ENCODE measurements around the gene MSI2.

The MSI2 gene

DNA sequence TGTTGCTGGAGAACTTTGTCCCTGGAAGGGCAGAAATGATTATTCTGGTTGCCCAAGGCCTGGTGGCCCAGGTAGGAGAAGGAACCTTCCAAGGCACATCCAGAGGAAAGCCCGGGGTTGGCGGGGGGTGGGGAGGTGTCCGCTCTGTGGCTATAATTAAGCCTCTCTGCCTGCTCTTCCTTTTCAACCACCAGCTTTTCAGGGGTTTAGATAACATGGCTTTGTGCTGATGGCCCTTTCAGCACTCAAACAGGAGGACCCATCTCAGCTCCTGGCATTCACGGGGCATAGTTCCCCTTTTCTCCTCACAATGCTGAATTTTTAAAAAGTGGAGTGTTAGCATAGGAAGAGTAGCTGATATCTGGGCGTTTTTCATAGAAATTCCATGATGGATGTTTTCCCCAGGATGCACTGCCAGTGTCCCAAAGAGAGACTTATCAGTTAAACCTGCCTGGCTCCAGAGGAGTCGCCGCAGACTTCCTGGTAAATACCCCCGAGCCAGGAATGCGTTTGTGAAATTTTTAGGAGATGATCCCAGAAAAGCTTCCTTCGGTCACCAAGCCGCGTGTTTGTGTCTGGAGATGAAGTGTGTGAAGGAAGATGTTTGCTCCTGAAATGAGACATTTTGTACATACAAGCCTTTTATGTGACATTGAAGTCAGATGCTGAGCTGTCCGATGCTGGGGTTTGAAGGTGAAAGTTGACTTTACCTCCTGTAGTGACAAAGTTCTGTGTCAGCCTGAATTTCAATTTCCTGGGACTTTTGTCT is 188.5 kb downstream of the MSI2 start:
- no peak for DNase-seq (ENCODE audit: low read depth)
- TF ChIP-seq, protein P1, sequence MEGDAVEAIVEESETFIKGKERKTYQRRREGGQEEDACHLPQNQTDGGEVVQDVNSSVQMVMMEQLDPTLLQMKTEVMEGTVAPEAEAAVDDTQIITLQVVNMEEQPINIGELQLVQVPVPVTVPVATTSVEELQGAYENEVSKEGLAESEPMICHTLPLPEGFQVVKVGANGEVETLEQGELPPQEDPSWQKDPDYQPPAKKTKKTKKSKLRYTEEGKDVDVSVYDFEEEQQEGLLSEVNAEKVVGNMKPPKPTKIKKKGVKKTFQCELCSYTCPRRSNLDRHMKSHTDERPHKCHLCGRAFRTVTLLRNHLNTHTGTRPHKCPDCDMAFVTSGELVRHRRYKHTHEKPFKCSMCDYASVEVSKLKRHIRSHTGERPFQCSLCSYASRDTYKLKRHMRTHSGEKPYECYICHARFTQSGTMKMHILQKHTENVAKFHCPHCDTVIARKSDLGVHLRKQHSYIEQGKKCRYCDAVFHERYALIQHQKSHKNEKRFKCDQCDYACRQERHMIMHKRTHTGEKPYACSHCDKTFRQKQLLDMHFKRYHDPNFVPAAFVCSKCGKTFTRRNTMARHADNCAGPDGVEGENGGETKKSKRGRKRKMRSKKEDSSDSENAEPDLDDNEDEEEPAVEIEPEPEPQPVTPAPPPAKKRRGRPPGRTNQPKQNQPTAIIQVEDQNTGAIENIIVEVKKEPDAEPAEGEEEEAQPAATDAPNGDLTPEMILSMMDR (IDR thresholded peaks at IDR 0.05; ENCODE audit: control insufficient read depth, insufficient read depth, low read depth, low read length, missing control alignments) = no peak
- H3K4me3 ChIP-seq (ENCODE audit: control insufficient read depth, low read depth, low read length) = no peak overlapping the region

- TF ChIP-seq, protein P1 (IDR thresholded peaks at IDR 0.05; ENCODE audit: control insufficient read depth, insufficient read depth, low read depth, low read length, missing control alignments) = no peak
- DNase-seq (ENCODE audit: low read depth) = no peak
- H3K4me3 ChIP-seq (ENCODE audit: control insufficient read depth, low read depth, low read length) = no peak overlapping the region
Observed at GRCh38 chr17:57445772-57446472, 189.6 kb downstream of the MSI2 start.

- DNase-seq (ENCODE audit: low read depth) = no peak
- no peak overlapping the region for H3K4me3 ChIP-seq (ENCODE audit: control insufficient read depth, low read depth, low read length)
- TF ChIP-seq, protein P1 (IDR thresholded peaks at IDR 0.05; ENCODE audit: control insufficient read depth, insufficient read depth, low read depth, low read length, missing control alignments) = no peak
Observed at GRCh38 chr17:57447357-57447989, 191.2 kb downstream of the MSI2 start.

- no peak for DNase-seq (ENCODE audit: low read depth)
- TF ChIP-seq, protein P1 (IDR thresholded peaks at IDR 0.05; ENCODE audit: control insufficient read depth, insufficient read depth, low read depth, low read length, missing control alignments) = no peak
- H3K4me3 ChIP-seq (ENCODE audit: control insufficient read depth, low read depth, low read length) = no peak overlapping the region
Observed at GRCh38 chr17:57447990-57448758, 191.9 kb downstream of the MSI2 start.

- TF ChIP-seq, protein P1 (IDR thresholded peaks at IDR 0.05; ENCODE audit: control insufficient read depth, insufficient read depth, low read depth, low read length, missing control alignments) = no peak
- no peak overlapping the region for H3K4me3 ChIP-seq (ENCODE audit: control insufficient read depth, low read depth, low read length)
- no peak for DNase-seq (ENCODE audit: low read depth)
Observed at GRCh38 chr17:57448759-57449283, 192.5 kb downstream of the MSI2 start.

GRCh38 chr17:57451191-57451590 is 194.9 kb downstream of the MSI2 start:
- H3K4me3 ChIP-seq (ENCODE audit: control insufficient read depth, low read depth, low read length) = no peak overlapping the region
- no peak for DNase-seq (ENCODE audit: low read depth)
- TF ChIP-seq, protein P1 (IDR thresholded peaks at IDR 0.05; ENCODE audit: control insufficient read depth, insufficient read depth, low read depth, low read length, missing control alignments) = no peak

Measured in AG09309 (cell line).